Amniotic stem cell (primary cell): ENCODE results near the gene POP7.
"Not testable (repeated sequence)": the region's sequence is repeated elsewhere in the genome, so short reads cannot be mapped to it uniquely, and the experiment has no call there.

ENCODE experiments used
- DNase-seq: peaks from one replicate; lab custom pipeline; 2025; lab: John Stamatoyannopoulos, UW

Gene POP7

GRCh38 chr7:100705753-100706671 is at the start of gene POP7:
TSS of gene POP7 (plus strand) at chr7:100706121. CDS start at chr7:100706831, 710 bp downstream.
- peak; percentile 96 for DNase-seq

DNA sequence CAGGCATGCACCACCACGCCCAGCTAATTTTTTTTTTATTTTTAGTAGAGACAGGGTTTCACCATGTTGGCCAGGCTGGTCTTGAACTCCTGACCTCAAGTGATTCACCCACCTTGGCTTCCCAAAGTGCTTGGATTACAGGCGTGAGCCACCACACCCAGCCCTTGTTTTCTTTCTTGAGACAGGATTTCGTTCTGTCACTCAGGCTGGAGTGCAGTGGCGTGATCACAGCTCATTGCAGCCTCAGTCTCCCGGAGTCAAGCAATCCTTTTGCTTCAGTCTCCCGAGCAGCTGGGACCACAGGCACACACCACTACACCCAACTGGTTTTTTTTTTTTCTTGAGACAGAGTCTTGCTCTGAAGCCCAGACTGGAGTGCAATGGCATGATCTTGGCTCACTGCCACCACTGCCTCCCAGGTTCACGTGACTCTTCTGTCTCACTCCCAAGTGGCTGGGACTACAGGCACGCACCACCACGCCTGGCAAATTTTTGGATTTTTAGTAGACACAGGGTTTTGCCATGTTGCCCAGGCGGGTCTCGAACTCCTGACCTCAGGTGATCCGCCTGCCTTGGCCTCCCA is 43.6 kb upstream of the POP7 start:
- DNase-seq = not testable (repeated sequence)

GRCh38 chr7:100665168-100665726 is 40.7 kb upstream of the POP7 start:
- no peak for DNase-seq

- no peak for DNase-seq
Measured at GRCh38 chr7:100667331-100668068, 38.4 kb upstream of the POP7 start.

DNA sequence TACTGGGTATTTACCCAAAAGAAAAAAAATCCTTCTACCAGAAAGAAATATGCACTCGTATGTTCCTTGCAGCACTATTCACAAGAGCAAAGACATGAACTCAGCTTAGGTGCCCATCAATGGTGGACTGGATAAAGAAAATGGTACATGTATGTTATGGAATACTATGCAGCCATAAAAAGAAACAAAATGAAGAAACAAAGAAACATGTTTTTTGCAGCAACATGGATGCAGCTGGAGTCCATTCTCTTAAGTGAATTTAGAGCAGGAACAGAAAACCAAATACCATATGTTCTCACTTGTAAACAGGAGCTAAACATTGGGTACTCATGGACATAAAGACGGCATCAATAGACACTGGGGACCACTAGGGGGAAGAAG is 37.9 kb upstream of the POP7 start:
- no peak for DNase-seq

- not testable (repeated sequence) for DNase-seq
Measured at GRCh38 chr7:100669106-100669505, 36.8 kb upstream of the POP7 start.

DNA sequence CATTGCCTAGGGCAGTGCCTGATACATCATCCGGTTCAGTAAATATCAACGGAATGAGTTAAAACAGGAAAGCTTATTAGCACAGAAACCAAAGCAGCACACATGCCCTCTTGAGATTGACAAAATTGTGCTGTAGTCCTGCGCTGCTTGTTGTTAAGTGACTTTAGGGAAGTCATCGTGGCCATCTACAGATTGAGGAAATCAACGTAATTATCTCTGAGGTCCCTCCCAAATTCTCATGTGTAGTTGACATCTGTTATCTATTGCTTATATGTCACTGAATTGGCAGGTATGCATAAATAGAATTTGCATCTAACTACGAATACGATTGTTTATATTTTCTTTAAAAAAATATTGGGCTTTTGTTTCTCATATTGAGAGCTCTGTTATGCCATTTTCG is 35.8 kb upstream of the POP7 start:
- DNase-seq = no peak

DNA sequence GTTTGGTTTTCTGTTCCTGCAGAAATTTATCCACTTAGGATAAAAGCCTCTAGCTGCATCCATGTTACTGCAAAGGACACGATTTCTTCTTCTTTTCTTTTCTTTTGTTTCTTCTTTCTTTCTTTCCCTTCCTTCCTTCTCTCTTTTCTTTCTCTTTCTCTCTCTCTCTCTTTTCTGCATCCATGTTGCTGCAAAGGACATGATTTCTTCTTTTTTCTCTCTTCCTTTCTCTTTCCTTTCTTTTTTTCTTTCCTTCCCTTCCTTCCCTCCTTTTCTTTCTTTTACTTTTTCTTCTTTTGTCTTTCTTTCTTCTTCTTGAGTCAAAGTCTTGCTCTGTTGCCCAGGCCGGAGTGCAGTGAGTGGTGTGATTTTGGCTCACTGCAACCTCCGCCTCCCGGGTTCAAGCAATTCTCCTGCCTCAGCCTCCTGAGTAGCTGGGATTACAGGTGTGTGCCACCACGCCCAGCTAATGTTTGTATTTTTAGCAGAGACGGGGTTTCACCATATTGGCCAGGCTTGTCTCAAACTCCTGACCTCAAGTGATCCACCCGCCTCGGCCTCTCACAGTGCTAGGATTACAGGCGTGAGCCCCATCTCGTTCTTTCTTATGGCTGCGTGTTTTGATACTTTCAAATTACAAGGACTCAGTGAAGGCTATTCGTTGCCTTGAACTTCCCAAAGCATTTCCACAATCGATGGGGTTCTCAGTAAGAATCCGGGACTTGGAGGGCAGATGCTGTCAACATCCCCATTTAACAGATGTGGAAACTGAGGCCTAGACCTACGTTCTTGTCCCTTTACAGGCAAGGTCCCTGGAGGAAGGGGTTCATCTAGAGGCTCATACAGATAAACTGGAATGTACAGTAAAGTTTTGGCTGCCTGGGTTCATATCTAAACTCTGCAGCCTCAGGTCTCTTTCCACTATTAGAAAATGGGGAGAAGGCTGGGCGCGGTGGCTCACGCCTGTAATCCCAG is 34.3 kb upstream of the POP7 start:
- DNase-seq = no peak

DNA sequence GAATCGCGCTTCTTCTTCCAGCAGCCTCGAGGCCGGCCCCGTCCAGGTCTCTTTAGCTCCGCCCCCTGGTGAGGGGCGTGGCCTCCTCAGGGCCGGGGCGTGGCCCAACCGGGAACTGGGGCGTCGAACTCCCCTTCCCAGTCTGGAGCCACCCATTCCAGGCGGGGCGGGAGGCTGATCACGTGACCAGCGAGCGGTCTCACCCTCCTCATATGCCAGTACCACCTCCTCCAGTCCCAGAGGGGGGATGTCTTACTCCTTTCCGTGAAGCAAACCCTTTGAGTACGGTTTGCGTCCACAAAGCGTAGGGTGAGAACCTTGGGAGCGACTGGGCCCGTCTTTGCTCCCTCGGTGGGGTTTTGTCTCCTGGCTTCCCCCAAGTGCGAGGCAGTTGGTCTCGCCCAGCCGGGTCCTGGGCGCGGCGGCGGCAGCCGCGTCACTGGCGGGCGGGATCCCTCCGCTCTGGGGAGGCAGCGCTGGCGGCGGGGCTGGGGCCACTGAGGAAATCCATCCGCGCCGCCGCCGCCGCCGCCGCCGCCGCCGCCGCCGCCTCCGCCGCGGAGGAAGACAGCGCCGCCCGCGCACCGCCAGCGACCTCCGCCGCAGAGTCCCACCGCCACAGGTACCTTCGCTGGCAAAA is 32.5 kb upstream of the POP7 start, which contains the start of gene GNB2:
Gene GNB2 (plus strand): TSS at position 439 of the 640 bp plus-strand sequence. CDS start 2,526 bp downstream, outside the sequence.
- peak; percentile 99 for DNase-seq

DNA sequence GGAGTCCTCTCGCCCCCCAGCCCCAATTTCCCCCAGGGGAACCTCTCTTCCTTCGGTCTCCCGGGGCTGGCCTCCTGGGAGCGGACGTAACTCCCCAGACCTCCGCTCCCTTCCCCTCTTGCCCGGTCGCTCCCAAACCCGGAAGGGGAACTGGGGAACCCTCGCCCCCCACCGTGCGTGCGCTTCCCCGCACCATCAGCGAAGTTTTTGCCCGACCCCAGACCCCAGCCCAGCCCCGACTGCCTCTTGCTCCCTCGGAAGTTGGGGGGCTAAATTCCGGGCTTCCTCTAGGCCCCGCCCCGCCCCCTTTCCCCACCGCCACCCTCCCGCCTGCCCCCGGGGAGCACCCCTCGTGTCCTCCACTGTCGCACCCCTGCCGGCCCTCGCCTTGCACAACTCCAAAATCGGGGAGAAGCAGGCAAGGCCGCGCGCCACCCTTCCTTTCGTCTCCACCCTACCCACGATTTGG is 31.9 kb upstream of the POP7 start:
- no peak for DNase-seq

DNA sequence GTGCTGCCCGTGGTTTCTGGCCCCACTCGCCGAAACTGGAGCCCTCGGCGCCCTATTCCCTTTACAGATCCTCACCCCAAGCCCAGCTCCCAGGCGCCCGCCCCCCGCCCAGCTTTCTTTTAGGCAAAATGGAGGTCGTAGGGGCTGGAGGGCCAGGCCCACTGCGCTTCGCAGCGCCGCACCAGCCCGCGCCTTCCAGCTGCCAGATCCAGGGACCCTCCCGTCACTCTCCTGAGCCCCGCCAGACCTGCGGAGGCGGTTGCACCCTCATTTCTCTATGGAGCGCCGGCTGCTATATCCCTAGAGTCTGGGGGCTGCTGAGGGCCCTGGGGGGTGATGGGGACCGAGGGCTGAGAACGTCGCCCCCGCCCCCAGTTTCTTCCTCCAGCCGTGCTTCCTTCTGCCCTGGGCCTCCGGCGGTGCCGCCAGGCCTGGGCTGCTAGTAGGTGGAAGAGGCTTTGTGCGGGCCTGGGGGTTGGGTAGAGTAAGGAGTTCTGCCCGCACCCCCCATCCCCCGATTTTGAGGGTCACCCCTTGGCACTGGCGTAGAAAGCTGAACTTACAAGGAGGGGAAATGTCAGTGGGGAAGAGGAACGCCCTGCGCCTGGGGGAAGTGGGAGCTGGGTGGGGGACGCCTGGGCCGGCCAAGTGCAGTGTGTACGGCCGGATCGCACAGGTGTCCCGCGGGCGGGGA is 31.4 kb upstream of the POP7 start:
- DNase-seq = no peak

DNA sequence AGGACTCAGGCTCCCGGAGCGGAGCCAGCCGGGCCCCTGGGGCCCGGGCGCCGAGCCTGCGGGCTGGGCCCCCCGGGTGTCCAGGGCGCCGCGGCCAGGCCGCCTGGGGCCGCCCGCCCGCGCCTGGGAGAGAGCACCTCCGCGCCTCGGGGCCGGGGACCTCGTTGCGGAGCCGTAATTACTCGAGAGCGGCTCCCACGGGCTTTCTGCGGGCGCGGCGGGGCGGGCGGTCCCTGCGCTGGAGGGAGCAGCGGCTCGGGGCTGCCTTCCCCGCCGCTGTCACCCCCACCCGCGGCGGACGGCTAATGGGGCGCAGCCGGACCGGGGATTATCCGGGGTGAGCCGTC is 30.8 kb upstream of the POP7 start:
- no peak for DNase-seq

GRCh38 chr7:100675581-100676350 is 30.2 kb upstream of the POP7 start:
- DNase-seq = no peak

GRCh38 chr7:100676501-100677306 is 29.2 kb upstream of the POP7 start:
- no peak for DNase-seq

DNA sequence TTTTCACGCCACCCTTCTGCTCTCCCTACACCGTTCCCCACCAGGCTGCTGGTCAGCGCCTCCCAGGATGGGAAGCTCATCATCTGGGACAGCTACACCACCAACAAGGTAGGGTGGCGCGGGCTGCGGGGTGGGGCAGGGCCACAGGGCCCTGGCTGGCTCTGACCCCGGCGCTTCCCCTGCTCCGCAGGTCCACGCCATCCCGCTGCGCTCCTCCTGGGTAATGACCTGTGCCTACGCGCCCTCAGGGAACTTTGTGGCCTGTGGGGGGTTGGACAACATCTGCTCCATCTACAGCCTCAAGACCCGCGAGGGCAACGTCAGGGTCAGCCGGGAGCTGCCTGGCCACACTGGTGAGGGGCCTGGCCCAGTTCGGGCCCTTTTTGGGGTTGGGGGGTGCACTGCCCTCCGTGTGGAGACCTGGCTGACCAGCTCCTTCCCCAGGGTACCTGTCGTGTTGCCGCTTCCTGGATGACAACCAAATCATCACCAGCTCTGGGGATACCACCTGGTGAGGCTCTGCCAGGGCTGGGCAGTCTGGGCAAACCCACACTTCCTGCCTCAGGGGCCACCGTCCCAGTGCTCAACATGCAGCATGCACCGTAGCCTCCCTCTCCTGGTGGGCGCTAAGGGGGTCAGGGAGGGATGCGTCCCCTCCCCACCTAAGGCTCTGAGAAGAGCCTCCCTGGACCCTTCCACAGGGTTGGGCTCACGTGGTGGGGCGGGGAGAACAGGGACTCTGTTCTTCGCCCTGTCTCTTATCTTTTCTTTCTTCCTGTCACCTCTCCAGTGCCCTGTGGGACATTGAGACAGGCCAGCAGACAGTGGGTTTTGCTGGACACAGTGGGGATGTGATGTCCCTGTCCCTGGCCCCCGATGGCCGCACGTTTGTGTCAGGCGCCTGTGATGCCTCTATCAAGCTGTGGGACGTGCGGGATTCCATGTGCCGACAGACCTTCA is 28.3 kb upstream of the POP7 start:
- DNase-seq = no peak

GRCh38 chr7:100678291-100678984 is 27.5 kb upstream of the POP7 start:
- no peak for DNase-seq
